H1 (cell line): ENCODE results near the gene SEL1L. TPM values are rescaled to one million over a fixed set of nuclear protein-coding genes. Genes with fewer than 3 reads are reported as not detected.

Source experiments
- CTCF ChIA-PET: fragments of 300-600 bp; sonication (Branson Sonifier 250); formaldehyde crosslinking; loops from one replicate; lab custom pipeline; 2021; ENCODE audit not compliant: partially characterized antibody; lab: Charles Lee
- POLR2A ChIA-PET: fragments of 300-600 bp; sonication (Branson Sonifier 250); formaldehyde crosslinking; loops from one replicate; lab custom pipeline; 2021; ENCODE audit warnings: inconsistent platforms; ENCODE audit not compliant: partially characterized antibody; lab: Charles Lee
- DNase-seq, 2 experiments: peaks; one replicate each; pipeline versions ENCODE4 v3.0.0 to v3.0.0-alpha.2; 2010 to 2022; ENCODE audit warnings: low spot score in 2 of 2, low read depth in 1 of 2, mixed read lengths in 1 of 2
- FAIRE-seq: peaks from 2 replicates; lab custom pipeline; 2011; peaks lifted over from hg19 to GRCh38; lab: Jason Lieb, UNC
- H2AFZ ChIP-seq: 2 replicates; pipeline ENCODE4 v1.8.1; 2012; ENCODE audit warnings: low read length, inconsistent platforms
- H2AK5ac ChIP-seq: 2 replicates; pipeline ENCODE4 v1.6.1; 2013; ENCODE audit warnings: low read depth, low read length
- H2BK120ac ChIP-seq: replicated peaks from 2 replicates; pipeline ENCODE3; 2013; ENCODE audit warnings: low read depth, low read length, inconsistent platforms
- H2BK12ac ChIP-seq: 2 replicates; pipeline ENCODE4 v1.6.1; 2013; ENCODE audit warnings: low read depth, low read length
- H2BK15ac ChIP-seq: 2 replicates; pipeline ENCODE4 v1.6.1; 2013; ENCODE audit warnings: low read length
- H2BK20ac ChIP-seq: 2 replicates; pipeline ENCODE4 v1.6.1; 2013; ENCODE audit warnings: low read length
- H2BK5ac ChIP-seq: 2 replicates; pipeline ENCODE4 v1.6.1; 2013; ENCODE audit warnings: low read depth, low read length
- H3K14ac ChIP-seq: 2 replicates; pipeline ENCODE4 v1.6.1; 2013; ENCODE audit warnings: inconsistent platforms; ENCODE audit not compliant: insufficient read length
- H3K18ac ChIP-seq: 2 replicates; pipeline ENCODE4 v1.6.1; 2013; ENCODE audit warnings: low read length; ENCODE audit errors: extremely low read depth
- H3K23ac ChIP-seq: 2 replicates; pipeline ENCODE4 v1.6.1; 2013; ENCODE audit warnings: inconsistent platforms; ENCODE audit not compliant: insufficient read length
- H3K23me2 ChIP-seq: 2 replicates; pipeline ENCODE4 v1.6.1; 2013; ENCODE audit warnings: low read depth, low read length
- H3K27ac ChIP-seq: 2 replicates; pipeline ENCODE4 v1.6.1; 2011; ENCODE audit warnings: low read depth, low read length, inconsistent platforms
- H3K27me3 ChIP-seq, 4 experiments: replicated peaks in 1 of 4; 1 replicate in 1 of 4; 2 replicates in 3 of 4; pipeline versions ENCODE4 v1.6.1 to v1.8.1; 2011 to 2013; ENCODE audit warnings: low read length in 3 of 4, mild to moderate bottlenecking in 3 of 4, inconsistent platforms in 2 of 4, mixed read lengths in 2 of 4, moderate library complexity in 1 of 4; ENCODE audit not compliant: control insufficient read depth in 3 of 4, insufficient read depth in 3 of 4; ENCODE audit errors: extremely low read depth in 1 of 4
- H3K36me3 ChIP-seq, 4 experiments: 2 replicates each; pipeline versions ENCODE4 v1.6.1 to v1.8.1; 2011 to 2013; ENCODE audit warnings: mild to moderate bottlenecking in 4 of 4, low read length in 3 of 4, moderate library complexity in 2 of 4, control low read depth in 1 of 4, inconsistent platforms in 1 of 4; ENCODE audit not compliant: insufficient read depth in 4 of 4, control insufficient read depth in 2 of 4
- H3K4ac ChIP-seq: replicated peaks from 2 replicates; pipeline ENCODE3; 2013; ENCODE audit warnings: low read length, low read depth, mixed read lengths, inconsistent platforms; ENCODE audit not compliant: insufficient read length
- H3K4me1 ChIP-seq, 4 experiments: replicated peaks in 1 of 4; 1 replicate in 1 of 4; 2 replicates in 3 of 4; pipeline versions ENCODE4 v1.6.1 to v1.8.1; 2011 to 2013; ENCODE audit warnings: low read length in 3 of 4, inconsistent platforms in 2 of 4, mixed read lengths in 1 of 4; ENCODE audit not compliant: insufficient read depth in 4 of 4, control insufficient read depth in 3 of 4
- H3K4me2 ChIP-seq, 2 experiments: 2 replicates each; pipeline versions ENCODE4 v1.6.1 to v1.8.1; 2011 to 2013; ENCODE audit warnings: low read depth in 2 of 2, low read length in 2 of 2, control low read depth in 1 of 2, inconsistent platforms in 1 of 2, mild to moderate bottlenecking in 1 of 2; ENCODE audit not compliant: insufficient read depth in 1 of 2
- H3K4me3 ChIP-seq, 4 experiments: fragments of 200-600, 300-600 bp in 1 of 4; sonication (generic), shearing (Covaris generic), sonication (Bioruptor Twin) in 1 of 4; 2 replicates each; pipeline versions ENCODE4 v1.5.1 to v1.8.1; 2011 to 2016; ENCODE audit warnings: low read length in 4 of 4, low read depth in 3 of 4, control low read depth in 2 of 4, inconsistent platforms in 2 of 4, mild to moderate bottlenecking in 2 of 4, mixed read lengths in 1 of 4, moderate library complexity in 1 of 4; ENCODE audit not compliant: insufficient read depth in 2 of 4; ENCODE audit errors: extremely low read depth in 1 of 4
- H3K56ac ChIP-seq: replicated peaks from 2 replicates; pipeline ENCODE3; 2013; ENCODE audit warnings: low read depth, mild to moderate bottlenecking, mixed read lengths, low read length, inconsistent platforms; ENCODE audit not compliant: insufficient read length
- H3K79me1 ChIP-seq: 2 replicates; pipeline ENCODE4 v1.6.1; 2013; ENCODE audit warnings: low read depth, low read length, control low read depth
- H3K79me2 ChIP-seq, 2 experiments: 2 replicates each; pipeline versions ENCODE4 v1.6.1 to v1.8.1; 2012 to 2013; ENCODE audit warnings: low read length in 2 of 2, mild to moderate bottlenecking in 2 of 2, inconsistent platforms in 1 of 2; ENCODE audit not compliant: insufficient read depth in 2 of 2, control insufficient read depth in 1 of 2
- H3K9ac ChIP-seq, 4 experiments: replicated peaks in 1 of 4; 1 replicate in 1 of 4; 2 replicates in 3 of 4; pipeline versions ENCODE4 v1.6.1 to v1.8.1; 2011 to 2013; ENCODE audit warnings: low read depth in 3 of 4, low read length in 3 of 4, control low read depth in 2 of 4, mild to moderate bottlenecking in 2 of 4, moderate library complexity in 2 of 4, inconsistent platforms in 1 of 4; ENCODE audit errors: extremely low read depth in 1 of 4
- H3K9me3 ChIP-seq, 2 experiments: 2 replicates each; pipeline versions ENCODE4 v1.6.1 to v1.8.1; 2012 to 2013; ENCODE audit warnings: mild to moderate bottlenecking in 2 of 2, moderate library complexity in 2 of 2, control low read depth in 1 of 2, inconsistent platforms in 1 of 2, low read depth in 1 of 2, low read length in 1 of 2, mixed read lengths in 1 of 2; ENCODE audit not compliant: insufficient read depth in 2 of 2
- H4K20me1 ChIP-seq, 2 experiments: replicated peaks in 1 of 2; 2 replicates each; pipeline versions ENCODE3 to v1.8.1; 2011 to 2013; ENCODE audit warnings: inconsistent platforms in 2 of 2, low read length in 2 of 2, mild to moderate bottlenecking in 1 of 2; ENCODE audit not compliant: insufficient read depth in 2 of 2, control insufficient read depth in 1 of 2
- H4K5ac ChIP-seq: 2 replicates; pipeline ENCODE4 v1.6.1; 2013; ENCODE audit warnings: low read length, low read depth, mixed read lengths, inconsistent platforms; ENCODE audit not compliant: insufficient read length
- H4K8ac ChIP-seq: 2 replicates; pipeline ENCODE4 v1.8.0; 2013; ENCODE audit warnings: mild to moderate bottlenecking, moderate library complexity, low read length, inconsistent platforms; ENCODE audit not compliant: insufficient read depth; ENCODE audit errors: extremely low read depth
- H4K91ac ChIP-seq: replicated peaks from 2 replicates; pipeline ENCODE3; 2013; ENCODE audit warnings: low read length, mixed read lengths, inconsistent platforms; ENCODE audit not compliant: insufficient read length
- BACH1 ChIP-seq: IDR thresholded peaks from 2 replicates; pipeline ENCODE4 v1.6.1; 2012; ENCODE audit warnings: low read length, improper control_type of control experiment
- BCL11A ChIP-seq, 2 experiments: IDR thresholded peaks; one replicate each; pipeline ENCODE4 v1.6.1; 2011; ENCODE audit warnings: low read depth in 2 of 2, low read length in 2 of 2, mild to moderate bottlenecking in 2 of 2
- CHD2 ChIP-seq: IDR thresholded peaks from 2 replicates; pipeline ENCODE4 v1.6.1; 2012; ENCODE audit warnings: low read length, improper control_type of control experiment
- FOSL1 ChIP-seq: IDR thresholded peaks from 2 replicates; pipeline ENCODE4 v1.6.1; 2011; ENCODE audit warnings: mild to moderate bottlenecking, low read depth, low read length, moderate library complexity; ENCODE audit not compliant: insufficient read depth
- HDAC2 ChIP-seq, 2 experiments: fragments of 300-600 bp in 1 of 2; sonication (generic) in 1 of 2; IDR thresholded peaks; 2 replicates each; pipeline ENCODE4 v1.6.1; 2011 to 2012; ENCODE audit warnings: low read depth in 2 of 2, low read length in 2 of 2, mild to moderate bottlenecking in 2 of 2, moderate library complexity in 2 of 2, borderline replicate concordance in 1 of 2, inconsistent platforms in 1 of 2
- HDAC6 ChIP-seq: IDR thresholded peaks from one replicate; pipeline ENCODE4 v1.7.1; 2012; ENCODE audit warnings: low read depth, mild to moderate bottlenecking, inconsistent platforms, low read length, moderate library complexity
- KDM5A ChIP-seq: fragments of 200-600 bp; IDR thresholded peaks from 2 replicates; pipeline ENCODE4 v1.7.1; 2012; ENCODE audit warnings: mild to moderate bottlenecking, low read length, inconsistent platforms, mixed read lengths
- MAFK ChIP-seq: IDR thresholded peaks from 2 replicates; pipeline ENCODE4 v1.6.1; 2012; ENCODE audit warnings: low read depth, mild to moderate bottlenecking, improper control_type of control experiment, low read length
- POU5F1 ChIP-seq: IDR thresholded peaks from 2 replicates; pipeline ENCODE4 v1.6.1; 2011; ENCODE audit warnings: low read depth, mild to moderate bottlenecking, low read length, moderate library complexity
- RNF2 ChIP-seq: fragments of 200-900, 300-1000 bp; sonication (generic); IDR thresholded peaks from 2 replicates; pipeline ENCODE4 v1.7.1; 2016; ENCODE audit warnings: borderline replicate concordance, low read depth, mild to moderate bottlenecking, antibody characterized with exemption, low read length; ENCODE audit not compliant: poor library complexity, severe bottlenecking; ENCODE audit errors: missing control alignments
- SP4 ChIP-seq: IDR thresholded peaks from 2 replicates; pipeline ENCODE4 v1.6.1; 2012; ENCODE audit warnings: low read length, inconsistent platforms
- SRF ChIP-seq: IDR thresholded peaks from 2 replicates; pipeline ENCODE4 v1.6.1; 2011; ENCODE audit warnings: mild to moderate bottlenecking, low read depth, low read length, moderate library complexity
- TCF12 ChIP-seq: IDR thresholded peaks from 2 replicates; pipeline ENCODE4 v1.6.1; 2011; ENCODE audit warnings: low read depth, mild to moderate bottlenecking, low read length
- WGBS, 2 experiments: shearing (Covaris generic) in 1 of 2; methylation state at CpG; one replicate each; pipeline versions ENCODE4 v1.1.6 to v1.1.7; 2013 to 2015; ENCODE audit warnings: low lambda C conversion rate in 2 of 2, mixed read lengths in 2 of 2, inconsistent platforms in 1 of 2, low coverage in 1 of 2, missing lambda C conversion rate in 1 of 2; ENCODE audit not compliant: insufficient replicate concordance in 2 of 2, insufficient coverage in 1 of 2, insufficient read length in 1 of 2; ENCODE audit errors: extremely low coverage in 1 of 2, missing lambda C conversion rate in 1 of 2; 5-methylcytosine and 5-hydroxymethylcytosine counted together
- polyA plus RNA-seq, 7 experiments: library from polyadenylated mRNA; depleted of rRNA in 3 of 7; stranded (reverse) in 5 of 7; unstranded in 2 of 7; fragments of >200 nt in 5 of 7; fragments of 200-250 nt in 2 of 7; gene quantifications; 1 replicate in 5 of 7; 2 replicates in 1 of 7; 4 replicates in 1 of 7; pipeline versions ENCODE4 v1.2.1 to v1.2.3, GENCODE V29; 2011 to 2013; ENCODE audit warnings: missing spikeins in 2 of 7, mixed read lengths in 2 of 7
- total RNA-seq: library from RNA; stranded (reverse); fragmentation: NEBNext Ultra II Directional; extraction: Animal tissue kit (Norgen Biotek cat#: 25700); gene quantifications from 2 replicates; pipeline ENCODE4 v1.2.1, GENCODE V29; 2021
- TF ChIP-seq, protein P1 (sequence below): IDR thresholded peaks from 2 replicates; pipeline ENCODE4 v1.6.1; 2011; ENCODE audit warnings: low read depth, mild to moderate bottlenecking, low read length; ENCODE audit not compliant: insufficient read depth

SEL1L gene
- total and polyA plus RNA-seq, 2 of the 8 experiments (the other 6 are each of a cell fraction or from before 2014, with no cell fraction given): 4.3 to 34.9 TPM

DNA sequence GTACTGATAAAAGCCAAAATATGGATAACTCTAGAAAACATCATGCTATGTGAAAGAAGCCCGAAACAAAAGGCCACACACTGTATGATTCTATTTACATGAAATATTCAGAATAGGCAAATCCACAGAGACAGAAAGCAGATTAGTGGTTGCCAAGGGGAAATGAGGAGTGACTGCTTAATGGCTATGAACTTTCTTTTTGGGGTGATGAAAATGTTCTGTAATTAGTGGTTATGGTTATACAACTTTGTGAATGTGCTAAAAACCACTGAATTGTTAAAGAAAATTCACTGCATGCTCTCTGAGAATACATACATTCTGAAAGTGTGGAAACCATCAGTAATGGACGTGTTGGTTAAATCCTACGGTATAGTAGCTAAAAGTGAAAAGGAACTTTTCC is 93.6 kb downstream of the SEL1L start:
- H3K27me3 ChIP-seq: peaks cover 1 to 14% (median 9%) of the 10 kb centered on the region in 4 experiments
- H2BK15ac ChIP-seq: no peak overlapping the region
- TF ChIP-seq HDAC2 (IDR thresholded peaks at IDR 0.05; ENCODE audit: borderline replicate concordance in 1 of 2, low read depth in 2 of 2, low read length in 2 of 2) (no peak), BACH1 (no peak), SRF (no peak), MAFK (no peak), BCL11A (IDR thresholded peaks at IDR 0.05; ENCODE audit: low read depth in 2 of 2, low read length in 2 of 2) (no peak), FOSL1 (no peak), SP4 (no peak), KDM5A (no peak), HDAC6 (no peak), RNF2 (no peak), CHD2 (no peak), POU5F1 (no peak), TCF12 (no peak)
- TF ChIP-seq, protein P1, sequence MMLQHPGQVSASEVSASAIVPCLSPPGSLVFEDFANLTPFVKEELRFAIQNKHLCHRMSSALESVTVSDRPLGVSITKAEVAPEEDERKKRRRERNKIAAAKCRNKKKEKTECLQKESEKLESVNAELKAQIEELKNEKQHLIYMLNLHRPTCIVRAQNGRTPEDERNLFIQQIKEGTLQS: no peak

More for the DNA sequence above, 93.6 kb downstream of the SEL1L start:
- Histone ChIP-seq H4K5ac (no peak overlapping the region), H3K9ac (no peak overlapping the region), H2BK120ac (no peak overlapping the region), H4K20me1 (peaks cover 0 to 2% of the 10 kb centered on the region in 2 experiments), H3K23ac (no peak overlapping the region), H3K79me2 (peaks cover 0 to 8% of the 10 kb centered on the region in 2 experiments; a peak in 2 of 4 replicates), H3K18ac (no peak overlapping the region), H2BK12ac (no peak overlapping the region), H3K4me3 (no peak overlapping the region), H3K23me2 (peaks cover 13% of the 10 kb centered on the region), H3K4me2 (no peak overlapping the region), H4K91ac (no peak overlapping the region), H4K8ac (no peak overlapping the region), H2AFZ (no peak overlapping the region), H3K56ac (no peak overlapping the region), H3K36me3 (no peaks in the 10 kb centered on the region; a peak in 1 of 8 replicates), H3K27ac (no peak overlapping the region), H3K4me1 (peaks cover 0 to 4% (median 3%) of the 10 kb centered on the region in 4 experiments; a peak in 4 of 7 replicates), H2BK5ac (no peak overlapping the region), H3K4ac (no peak overlapping the region), H3K79me1 (no peaks in the 10 kb centered on the region), H2BK20ac (no peak overlapping the region), H3K9me3 (0 out of 4 replicates have a peak, but pooled peaks cover 0 to 2% of the 10 kb centered on the region in 2 experiments), H3K14ac (no peak overlapping the region), H2AK5ac (no peak overlapping the region)
- DNase-seq (no peak), FAIRE-seq (no peak)
- 89% methylated on average over 3 of the region's 3 CpGs; no CpG with 5 or more reads in 1 of the 2 experiments for WGBS, 2 experiments
- ChIA-PET CTCF (interaction anchor here (1.4 to 9.5 kb wide), 3 partner anchors 10 to 171 kb away, joined by 4 to 64 read pairs (median 14); no protein-coding TSS in a partner anchor), POLR2A (no interaction called here)
